Inflammatory macrophage treated with lipopolysaccharide for 4 hours (primary cell): Measurements from ENCODE around the gene LRP10.
"Not testable (repeated sequence)": the region's sequence is repeated elsewhere in the genome, so short reads cannot be mapped to it uniquely, and the experiment has no call there.

Experiments used
- DNase-seq: peaks from one replicate; pipeline ENCODE4 v3.0.0-alpha.2; 2020

LRP10 gene

DNA sequence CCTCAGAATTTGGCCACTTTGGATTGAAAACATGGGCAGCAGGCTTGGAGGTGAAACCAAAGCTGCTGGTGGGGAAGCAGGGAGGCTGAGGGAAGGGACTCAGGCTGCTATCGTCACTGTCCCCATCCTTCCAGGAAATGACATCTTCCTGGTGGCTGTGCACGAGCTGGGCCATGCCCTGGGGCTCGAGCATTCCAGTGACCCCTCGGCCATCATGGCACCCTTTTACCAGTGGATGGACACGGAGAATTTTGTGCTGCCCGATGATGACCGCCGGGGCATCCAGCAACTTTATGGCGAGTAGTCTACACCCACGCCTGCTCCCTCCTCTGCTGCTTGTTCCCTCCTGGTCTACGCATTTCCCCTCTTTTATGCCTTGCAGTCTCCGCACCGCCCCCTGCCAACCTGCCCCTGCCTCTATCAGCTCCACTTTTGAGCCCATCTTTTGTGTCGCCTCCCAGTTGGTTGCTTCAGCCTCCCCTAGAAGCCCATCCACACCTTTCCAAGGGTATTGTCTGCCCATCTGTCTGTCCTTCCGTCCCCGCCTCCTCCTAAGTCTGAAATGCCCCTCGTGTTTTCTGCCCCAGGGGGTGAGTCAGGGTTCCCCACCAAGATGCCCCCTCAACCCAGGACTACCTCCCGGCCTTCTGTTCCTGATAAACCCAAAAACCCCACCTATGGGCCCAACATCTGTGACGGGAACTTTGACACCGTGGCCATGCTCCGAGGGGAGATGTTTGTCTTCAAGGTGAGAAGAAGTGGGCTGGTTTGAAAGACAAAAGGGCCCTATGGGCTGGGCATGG, 28.2 kb upstream of the LRP10 start:
- no peak for DNase-seq

DNA sequence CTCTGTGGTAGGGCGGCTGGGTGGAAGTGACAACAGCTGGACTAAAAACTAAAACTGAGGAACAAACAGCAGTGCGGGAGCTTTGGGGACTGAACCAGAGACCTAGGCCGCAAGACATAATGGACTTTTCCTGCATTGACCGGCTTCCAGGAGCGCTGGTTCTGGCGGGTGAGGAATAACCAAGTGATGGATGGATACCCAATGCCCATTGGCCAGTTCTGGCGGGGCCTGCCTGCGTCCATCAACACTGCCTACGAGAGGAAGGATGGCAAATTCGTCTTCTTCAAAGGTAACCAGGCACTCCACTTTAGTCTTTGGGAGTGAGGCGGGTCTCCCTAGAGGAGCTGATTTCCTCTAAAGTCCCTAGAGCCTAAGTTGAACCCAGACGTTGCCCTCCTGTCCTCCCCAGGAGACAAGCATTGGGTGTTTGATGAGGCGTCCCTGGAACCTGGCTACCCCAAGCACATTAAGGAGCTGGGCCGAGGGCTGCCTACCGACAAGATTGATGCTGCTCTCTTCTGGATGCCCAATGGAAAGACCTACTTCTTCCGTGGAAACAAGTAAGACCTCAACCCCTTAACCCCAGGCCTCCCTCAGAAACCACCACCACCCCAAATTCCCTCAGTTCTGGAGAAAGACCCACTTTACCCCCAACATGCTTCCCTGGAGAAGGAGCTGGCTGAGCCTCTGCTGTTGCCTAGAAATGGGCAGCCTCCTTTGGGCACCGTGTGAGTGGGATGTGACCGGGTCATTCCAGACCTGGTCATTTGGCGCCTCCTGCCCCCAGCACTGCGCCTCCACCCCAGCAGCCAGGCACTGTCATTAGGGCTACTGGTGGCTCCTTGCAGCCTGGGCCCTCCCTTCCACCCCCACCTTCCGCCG, 27.1 kb upstream of the LRP10 start:
- no peak for DNase-seq

- DNase-seq: no peak
Observed at GRCh38 chr14:22845103-22845394, 26.5 kb upstream of the LRP10 start.

- DNase-seq: no peak
Observed at GRCh38 chr14:22845821-22846625, 25.5 kb upstream of the LRP10 start.

GRCh38 chr14:22846811-22847307, 24.7 kb upstream of the LRP10 start:
- DNase-seq: no peak

DNA sequence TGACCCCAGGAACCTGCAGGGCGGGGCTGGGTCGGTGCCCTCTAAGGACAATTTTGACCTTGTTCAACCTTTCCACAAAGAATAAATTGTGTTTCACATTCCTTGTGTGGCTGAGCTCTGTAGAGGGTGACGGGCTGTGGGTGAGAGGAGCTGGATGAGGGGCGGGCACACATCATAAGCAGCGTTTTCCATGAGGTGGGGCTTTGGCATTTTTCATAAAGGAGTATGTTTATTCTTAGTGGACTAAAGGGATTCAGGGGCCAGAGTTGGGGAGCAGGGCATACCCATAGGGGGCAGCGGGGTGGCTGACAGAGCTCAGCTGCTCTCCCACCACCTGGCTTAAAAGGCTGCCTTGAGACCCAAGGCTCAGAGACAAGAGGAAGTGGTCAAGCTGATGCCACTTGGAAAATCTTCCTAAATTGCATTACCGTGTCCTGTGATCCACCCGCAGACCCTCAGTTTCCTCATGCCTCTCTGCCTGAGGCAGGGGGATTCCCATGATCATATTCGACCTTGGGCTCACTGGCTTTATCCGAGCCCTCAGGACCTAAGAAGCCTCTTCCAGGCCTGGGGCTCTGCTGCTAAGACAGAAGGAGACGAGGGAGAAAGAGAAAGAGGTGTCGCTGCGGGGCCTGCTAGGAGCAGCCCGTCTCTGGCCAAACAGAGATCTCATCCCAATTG, 23.7 kb upstream of the LRP10 start:
- peak; percentile 97 for DNase-seq

- peak; percentile 85 for DNase-seq
Observed at GRCh38 chr14:22848351-22849164, 23.0 kb upstream of the LRP10 start.

DNA sequence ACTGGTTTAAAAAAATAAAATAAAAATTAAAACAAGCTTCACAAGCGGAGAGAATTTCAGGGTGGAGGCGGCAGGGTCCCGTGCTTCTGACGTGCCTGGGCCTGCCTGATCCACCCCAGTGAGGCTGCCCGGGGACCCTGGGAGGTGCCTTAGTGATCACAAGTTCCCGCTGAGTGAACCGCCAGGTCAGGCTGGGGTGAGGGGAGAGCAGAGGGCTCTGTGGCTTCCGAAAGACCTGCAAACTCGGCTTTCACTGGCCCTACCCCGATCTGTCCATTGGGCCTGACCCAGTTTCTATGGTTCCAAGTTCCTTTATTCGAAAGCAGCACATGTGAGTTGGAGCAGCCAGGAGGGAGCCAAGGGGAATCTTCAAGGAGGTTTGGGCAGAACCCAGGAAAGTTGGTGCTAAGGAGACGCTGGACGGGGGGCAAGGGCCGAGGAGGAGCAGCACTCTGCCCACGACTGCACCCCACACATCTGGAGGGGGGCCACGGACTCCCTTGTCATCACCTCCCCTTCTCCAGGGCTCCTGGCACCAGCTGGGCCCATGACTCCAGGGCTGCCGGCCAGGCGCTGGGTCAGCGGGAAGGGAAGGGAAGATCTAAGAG, 22.2 kb upstream of the LRP10 start:
- no peak for DNase-seq

DNA sequence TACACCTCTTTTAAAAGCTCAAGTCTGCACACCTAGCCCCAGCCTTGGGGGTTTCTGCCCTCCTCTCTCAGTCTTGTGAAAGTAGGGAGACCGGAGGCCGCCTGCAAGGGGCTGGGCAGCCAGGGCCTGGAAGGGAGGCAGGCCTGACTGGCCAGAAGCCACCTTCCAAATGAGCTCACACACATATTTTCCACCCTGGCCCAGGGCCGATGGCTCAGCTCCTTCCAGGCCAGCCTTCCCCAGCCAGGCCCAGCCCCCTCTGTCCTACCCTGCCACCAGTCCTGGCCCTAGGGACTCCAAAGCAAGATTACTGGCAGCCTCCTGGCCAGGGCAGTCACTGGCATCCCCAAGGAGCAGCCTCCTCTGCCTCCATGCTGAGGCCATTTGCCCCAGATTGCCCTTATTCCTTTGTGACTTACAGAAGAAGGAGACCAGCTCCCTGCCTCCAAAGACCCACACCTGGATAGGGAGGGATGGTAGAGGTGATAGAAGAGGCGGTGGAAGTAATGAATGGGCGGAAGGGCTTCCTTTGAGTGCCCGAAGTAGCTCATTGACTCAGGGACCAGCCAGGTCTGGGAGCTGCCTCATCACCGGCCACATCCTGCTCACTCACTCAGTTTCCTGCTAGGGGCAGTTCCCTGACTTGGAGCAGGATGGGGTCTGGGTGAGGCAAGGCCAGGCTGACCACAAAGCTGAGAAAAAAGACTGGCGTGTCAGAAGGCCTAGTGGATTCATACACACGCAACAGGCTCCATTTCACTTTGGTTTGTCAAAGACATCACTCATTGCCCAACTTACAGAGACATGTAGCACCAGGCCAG, 20.4 kb upstream of the LRP10 start:
- peak; percentile 96 for DNase-seq

DNA sequence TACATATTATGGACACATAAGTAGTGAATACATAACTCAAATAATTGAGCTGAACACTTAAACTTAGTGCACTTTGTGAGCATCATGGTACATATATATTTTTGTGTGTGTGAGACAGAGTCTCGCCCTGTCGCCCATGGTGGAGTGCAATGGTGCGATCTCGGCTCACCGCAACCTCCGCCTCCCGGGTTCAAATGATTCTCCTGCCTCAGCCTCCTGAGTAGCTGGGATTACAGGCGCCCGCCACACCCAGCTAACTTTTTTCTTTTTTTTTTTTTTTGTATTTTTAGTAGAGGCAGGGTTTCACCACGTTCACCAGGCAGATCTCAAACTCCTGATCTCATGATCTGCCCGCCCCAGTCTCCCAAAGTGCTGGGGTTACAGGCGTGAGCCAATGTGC, 19.4 kb upstream of the LRP10 start:
- not testable (repeated sequence) for DNase-seq

DNA sequence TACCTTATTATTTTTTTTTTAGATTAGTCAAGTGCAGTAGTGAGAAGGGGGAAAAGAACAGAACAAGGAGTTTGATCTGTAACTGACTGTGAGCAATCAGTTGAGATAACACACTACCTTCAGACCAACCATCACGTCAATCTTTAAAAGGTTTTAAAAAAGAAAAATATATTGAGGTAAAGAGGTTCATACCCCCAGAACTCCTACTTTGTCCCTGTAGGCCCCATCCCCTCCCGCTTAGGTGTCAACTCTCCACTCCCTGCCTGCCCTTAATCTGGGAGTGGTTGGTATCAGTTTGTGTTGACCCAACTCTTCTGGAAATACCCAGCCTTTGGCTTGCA, 19.0 kb upstream of the LRP10 start:
- DNase-seq: no peak

- peak; percentile 85 for DNase-seq
Observed at GRCh38 chr14:22852940-22853767, 18.4 kb upstream of the LRP10 start.

GRCh38 chr14:22854296-22854695, 17.2 kb upstream of the LRP10 start:
- DNase-seq: not testable (repeated sequence)

DNA sequence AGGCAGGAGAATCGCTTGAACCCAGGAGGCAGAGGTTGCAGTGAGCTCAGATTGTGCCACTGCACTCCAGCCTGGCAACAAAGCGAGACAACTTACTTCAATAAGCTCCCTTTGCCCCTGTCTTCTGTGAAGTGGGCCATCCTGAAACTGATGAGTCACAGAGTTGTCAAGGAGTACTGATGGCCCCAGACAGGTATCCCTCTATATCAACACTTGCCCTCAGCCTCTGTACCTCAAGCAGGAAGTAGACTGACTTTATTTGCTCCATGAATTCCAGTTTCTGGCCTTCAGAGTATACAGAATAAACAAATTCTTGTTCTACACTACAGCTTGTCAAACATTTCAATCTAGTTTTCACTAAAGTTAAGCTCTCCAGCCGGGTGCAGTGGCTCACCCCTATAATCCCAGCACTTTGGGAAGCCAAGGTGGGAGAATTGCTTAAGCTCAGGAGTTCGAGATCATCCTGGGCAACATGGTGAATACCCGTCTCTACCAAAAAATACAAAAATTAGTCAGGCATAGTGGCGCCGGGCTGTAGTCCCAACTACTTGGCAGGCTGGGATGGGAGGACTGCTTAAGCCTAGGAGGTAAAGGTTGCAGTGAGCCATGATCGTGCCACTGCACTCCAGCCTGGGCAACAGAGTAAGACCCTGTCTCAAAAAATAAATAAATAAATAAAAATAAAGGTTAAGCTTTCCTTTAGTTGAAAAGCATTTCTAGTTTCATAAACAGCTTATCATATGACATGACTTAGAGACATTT, 16.4 kb upstream of the LRP10 start:
- no peak for DNase-seq

DNA sequence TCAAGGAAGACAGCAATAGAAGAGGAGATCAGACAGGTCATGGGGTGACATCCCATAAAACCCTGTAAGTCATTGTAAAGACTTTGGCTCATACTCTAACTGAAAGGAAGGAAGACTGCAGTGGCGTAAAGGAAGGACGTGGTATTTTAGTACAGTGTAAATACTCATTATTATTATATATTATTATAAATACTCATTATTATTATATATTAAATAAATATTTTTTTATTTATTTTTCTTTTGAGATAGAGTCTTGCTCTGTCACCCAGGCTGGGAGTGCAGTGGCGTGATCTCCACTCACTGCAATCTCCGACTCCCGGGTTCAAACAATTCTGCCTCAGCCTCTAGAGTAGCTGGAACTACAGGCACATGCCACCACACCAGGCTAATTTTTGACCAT, 15.1 kb upstream of the LRP10 start:
- DNase-seq: no peak

DNA sequence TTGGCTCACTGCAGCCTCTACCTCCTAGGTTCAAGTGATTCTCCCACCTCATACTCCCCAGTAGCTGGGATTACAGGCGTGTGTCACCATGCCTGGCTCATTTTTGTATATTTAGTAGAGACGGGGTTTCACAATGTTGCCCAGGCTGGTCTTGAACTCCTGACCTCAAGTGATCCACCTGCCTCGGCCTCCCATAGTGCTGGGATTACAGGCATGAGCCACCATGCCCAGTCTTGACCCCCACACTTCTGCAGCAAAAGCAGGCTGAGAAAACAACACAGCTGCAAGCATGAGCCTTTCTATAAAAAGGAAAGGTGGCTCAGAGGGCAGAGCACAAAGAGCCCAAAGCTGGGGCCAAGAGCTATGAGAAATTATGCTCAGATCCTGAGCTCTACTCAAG, 11.2 kb upstream of the LRP10 start:
- DNase-seq: not testable (repeated sequence)

DNA sequence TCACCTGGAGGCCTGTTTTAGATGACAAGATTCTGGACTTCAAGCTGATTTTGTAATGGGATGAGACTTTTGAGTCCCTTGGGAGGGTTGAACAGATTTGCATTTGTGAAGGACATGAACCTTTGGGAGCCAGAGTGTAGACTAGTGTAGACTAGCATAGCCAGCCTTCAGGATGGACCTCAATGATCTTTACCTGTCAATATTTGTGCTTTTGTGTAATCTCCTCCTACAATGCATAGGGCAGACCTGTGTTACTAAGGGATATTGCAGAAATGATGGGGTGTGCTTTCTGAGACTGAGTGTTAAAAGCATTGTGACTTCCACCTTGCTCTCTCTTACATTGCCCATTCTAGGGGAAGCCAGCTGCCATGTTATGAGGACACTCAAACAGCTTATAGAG, 9.9 kb upstream of the LRP10 start:
- no peak for DNase-seq

DNA sequence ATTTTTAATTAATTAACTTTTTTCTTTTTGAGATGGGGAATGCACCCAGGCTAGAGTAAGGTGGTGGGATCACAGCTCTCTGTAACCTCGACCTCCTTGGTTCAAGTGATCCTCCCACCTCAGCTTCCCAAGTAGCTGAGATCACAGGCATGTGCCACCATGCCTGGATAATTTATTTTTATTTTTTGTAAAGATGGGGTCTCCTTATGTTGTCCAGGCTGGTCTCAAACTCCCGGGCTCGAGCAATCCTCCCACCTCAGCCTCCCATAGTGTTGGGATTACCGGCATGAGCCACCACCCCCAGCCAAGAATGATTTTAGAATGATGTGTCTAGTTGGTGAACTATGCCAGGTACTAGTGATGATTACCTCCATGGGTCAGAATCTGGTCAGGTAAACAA, 6.6 kb upstream of the LRP10 start:
- DNase-seq: no peak
